ENCODE results near the gene REV1. TPM values are rescaled to one million over a fixed set of nuclear protein-coding genes. Genes with fewer than 3 reads are reported as not detected.
A peak's percentile ranks its signal among the peaks of the same experiment; 100 is the strongest.

REV1 gene
- total RNA-seq, 6 experiments from 2014 or later: 12.6 to 21.6 (median 13.6) TPM

DNA sequence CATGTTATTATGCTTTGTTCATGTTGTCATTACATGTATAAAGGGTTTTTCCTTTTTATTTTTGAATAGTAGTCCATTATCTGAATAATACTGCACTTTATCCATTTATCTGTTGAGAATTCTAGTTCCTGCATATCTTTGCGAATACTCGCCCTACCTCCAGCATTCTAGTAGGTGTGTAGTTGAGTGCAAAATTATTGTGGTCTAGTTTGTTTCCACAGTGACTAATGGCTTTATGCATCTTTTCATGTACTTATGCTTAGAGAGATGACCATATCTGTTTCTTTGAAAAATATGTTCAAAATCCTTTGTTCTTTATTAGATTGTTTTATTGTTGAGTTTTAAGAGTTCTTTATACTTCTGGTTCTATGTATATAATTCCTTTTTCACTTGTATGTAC, 103.8 kb downstream of the REV1 start:
- no peak for ATAC-seq
- Histone ChIP-seq H3K4me3 (no peak overlapping the region), H3K27me3 (no peaks in the 10 kb centered on the region), H3K27ac (no peak overlapping the region), H3K9me3 (no peaks in the 10 kb centered on the region), H3K4me1 (peaks cover 0 to 14% (median 0%) of the 10 kb centered on the region in 4 donors), H3K36me3 (peaks cover 0 to 12% (median 5%) of the 10 kb centered on the region in 4 donors)
- 100% methylated on average over 1 of the region's 2 CpGs for WGBS (ENCODE audit: insufficient coverage, low coverage, low lambda C conversion rate, missing lambda C conversion rate)
- TF ChIP-seq, protein P1, sequence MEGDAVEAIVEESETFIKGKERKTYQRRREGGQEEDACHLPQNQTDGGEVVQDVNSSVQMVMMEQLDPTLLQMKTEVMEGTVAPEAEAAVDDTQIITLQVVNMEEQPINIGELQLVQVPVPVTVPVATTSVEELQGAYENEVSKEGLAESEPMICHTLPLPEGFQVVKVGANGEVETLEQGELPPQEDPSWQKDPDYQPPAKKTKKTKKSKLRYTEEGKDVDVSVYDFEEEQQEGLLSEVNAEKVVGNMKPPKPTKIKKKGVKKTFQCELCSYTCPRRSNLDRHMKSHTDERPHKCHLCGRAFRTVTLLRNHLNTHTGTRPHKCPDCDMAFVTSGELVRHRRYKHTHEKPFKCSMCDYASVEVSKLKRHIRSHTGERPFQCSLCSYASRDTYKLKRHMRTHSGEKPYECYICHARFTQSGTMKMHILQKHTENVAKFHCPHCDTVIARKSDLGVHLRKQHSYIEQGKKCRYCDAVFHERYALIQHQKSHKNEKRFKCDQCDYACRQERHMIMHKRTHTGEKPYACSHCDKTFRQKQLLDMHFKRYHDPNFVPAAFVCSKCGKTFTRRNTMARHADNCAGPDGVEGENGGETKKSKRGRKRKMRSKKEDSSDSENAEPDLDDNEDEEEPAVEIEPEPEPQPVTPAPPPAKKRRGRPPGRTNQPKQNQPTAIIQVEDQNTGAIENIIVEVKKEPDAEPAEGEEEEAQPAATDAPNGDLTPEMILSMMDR (IDR thresholded peaks at IDR 0.05): no peak
- TF ChIP-seq POLR2A (IDR thresholded peaks at IDR 0.05): no peak
- intact Hi-C loops (cut with DNase I): no loop called here
- DNase-seq: no peak

DNA sequence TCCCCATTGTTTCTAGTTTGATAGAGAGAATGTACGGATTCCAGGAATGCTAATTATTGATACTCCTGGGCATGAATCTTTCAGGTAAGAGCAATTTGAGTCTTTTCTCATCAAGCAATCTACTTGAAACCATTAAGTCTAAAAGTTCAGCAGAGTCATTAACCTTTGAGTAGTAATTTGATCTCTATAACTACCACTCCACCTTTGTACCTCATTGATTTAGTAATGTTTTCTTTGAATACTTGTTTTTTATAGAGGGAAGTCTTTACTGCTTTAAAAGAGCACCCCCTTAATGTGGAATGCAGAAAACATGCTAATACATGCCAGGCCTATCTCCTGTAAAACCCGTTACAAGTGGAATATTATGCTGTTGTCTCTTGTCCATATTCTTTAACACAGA, 107.7 kb downstream of the REV1 start:
- WGBS (ENCODE audit: insufficient coverage, low coverage, low lambda C conversion rate, missing lambda C conversion rate): 37% methylated on average over 2 of the region's 2 CpGs
- ATAC-seq (peak; percentile 71 to 87 (median 82)), DNase-seq (no peak)
- Histone ChIP-seq H3K27me3 (no peaks in the 10 kb centered on the region), H3K4me3 (no peak overlapping the region), H3K36me3 (peaks cover 0 to 29% (median 8%) of the 10 kb centered on the region in 4 donors), H3K27ac (peak overlapping the region in 2 of 3 donors; percentile 24 to 25), H3K4me1 (peaks cover 0 to 14% (median 4%) of the 10 kb centered on the region in 4 donors), H3K9me3 (no peaks in the 10 kb centered on the region)
- TF ChIP-seq POLR2A (IDR thresholded peaks at IDR 0.05): no peak
- intact Hi-C loops (cut with DNase I): no loop called here

DNA sequence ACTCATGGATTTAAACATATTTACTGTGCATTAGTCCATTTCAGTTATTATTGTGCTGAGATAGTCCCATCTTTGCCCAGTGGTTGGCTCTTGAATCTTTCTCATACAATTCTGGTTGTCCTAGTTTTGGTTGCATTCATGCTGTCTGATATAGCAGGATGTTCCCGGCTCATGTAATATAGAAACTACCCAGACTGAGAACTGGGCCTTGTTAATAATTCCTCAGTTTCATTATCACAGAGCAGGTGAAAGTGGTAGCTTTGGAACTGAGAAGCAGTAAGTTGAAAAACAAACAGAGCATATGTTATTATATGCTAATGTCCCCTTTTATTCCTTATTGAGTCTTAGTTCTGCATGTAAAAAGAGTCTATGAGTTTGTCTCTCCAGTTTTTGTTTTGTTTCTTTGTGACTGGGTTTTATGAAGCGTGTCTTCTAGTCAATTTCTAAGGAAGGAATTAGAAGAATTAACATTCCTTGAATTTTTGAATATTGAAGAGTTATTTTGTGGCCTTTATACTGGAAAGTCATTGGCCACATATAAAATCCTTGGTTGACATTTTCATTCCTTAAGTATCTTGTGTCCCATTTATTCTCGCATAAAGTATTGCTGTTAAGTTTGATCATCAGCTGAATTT, 109.3 kb downstream of the REV1 start:
- Histone ChIP-seq H3K36me3 (peaks cover 0 to 42% (median 10%) of the 10 kb centered on the region in 4 donors), H3K9me3 (no peaks in the 10 kb centered on the region), H3K4me3 (no peak overlapping the region), H3K27ac (no peak overlapping the region), H3K27me3 (no peaks in the 10 kb centered on the region), H3K4me1 (peaks cover 0 to 14% (median 4%) of the 10 kb centered on the region in 4 donors)
- no peak for TF ChIP-seq POLR2A (IDR thresholded peaks at IDR 0.05)
- TF ChIP-seq, protein P1 (IDR thresholded peaks at IDR 0.05): no peak
- no peak for DNase-seq
- ATAC-seq: peak in 2 of 4 donors; percentile 52 to 71
- 66% methylated on average over 3 of the region's 3 CpGs for WGBS (ENCODE audit: insufficient coverage, low coverage, low lambda C conversion rate, missing lambda C conversion rate)
- intact Hi-C loops (cut with DNase I): no loop called here

DNA sequence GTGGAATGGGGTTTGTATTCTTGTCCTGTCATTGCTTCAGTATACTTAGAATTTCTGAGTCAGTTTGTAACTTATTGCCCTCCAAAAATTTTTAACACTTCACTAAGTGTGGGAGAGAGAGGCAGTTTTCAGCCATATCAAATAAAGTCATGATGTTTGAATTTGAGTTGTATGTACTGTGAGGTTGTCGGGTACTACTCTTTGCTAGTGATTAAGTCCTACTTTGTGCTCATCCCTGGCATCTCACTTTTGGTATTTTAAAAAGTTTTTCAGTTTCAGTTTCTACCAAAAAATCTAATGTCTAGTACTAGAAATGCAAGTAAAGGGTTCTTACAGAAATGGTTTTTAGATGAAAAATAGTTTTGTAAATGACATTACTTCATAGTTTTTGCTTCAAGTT, 111.9 kb downstream of the REV1 start:
- no peak for DNase-seq

More for the DNA sequence above, 111.9 kb downstream of the REV1 start:
- Histone ChIP-seq H3K4me1 (peaks cover 0 to 13% (median 4%) of the 10 kb centered on the region in 4 donors), H3K27ac (no peak overlapping the region), H3K36me3 (peaks cover 0 to 41% (median 5%) of the 10 kb centered on the region in 4 donors), H3K9me3 (no peaks in the 10 kb centered on the region), H3K27me3 (no peaks in the 10 kb centered on the region), H3K4me3 (no peak overlapping the region)
- no peak for ATAC-seq
- TF ChIP-seq POLR2A (IDR thresholded peaks at IDR 0.05): no peak
- TF ChIP-seq, protein P1 (IDR thresholded peaks at IDR 0.05): no peak
- WGBS (ENCODE audit: insufficient coverage, low coverage, low lambda C conversion rate, missing lambda C conversion rate): 75% methylated on average over 1 of the region's 1 CpG
- intact Hi-C loops (cut with DNase I): no loop called here
